Sciatic nerve (tissue), 2 donors: Measurements from ENCODE around the gene IGF2BP2. TPM values are rescaled to one million over a fixed set of nuclear protein-coding genes. Genes with fewer than 3 reads are reported as not detected.
"Not testable (repeated sequence)": the region's sequence is repeated elsewhere in the genome, so short reads cannot be mapped to it uniquely, and the experiment has no call there.

Experiments used
- ATAC-seq: fragments of 200-7000 bp; cut with Tn5 transposase; one replicate; pipeline ENCODE4 v1.9.1; 2020; ENCODE audit warnings: mild to moderate bottlenecking, moderate library complexity
- DNase-seq: peaks from one replicate; pipeline ENCODE4 v3.0.0-alpha.2; 2020; ENCODE audit warnings: low spot score
- intact Hi-C: fragments of 100-400 bp; cut with DNase I; formaldehyde crosslinking; loops from one replicate; pipeline ENCODE4 v1.14.2; 2022
- total RNA-seq: library from RNA; stranded (reverse); fragmentation: NEBNext Ultra II Directional; extraction: Animal tissue kit (Norgen Biotek cat#: 25700); gene quantifications from one replicate; pipeline ENCODE4 v1.2.1, GENCODE V29; 2021
- donor health status: DM: no; HTN: no; CAD: no.
- donor health status: DM: no; HTN: no; CAD: no.

Gene IGF2BP2
- total RNA-seq, 1 donor from 2014 or later = 52.2 TPM

DNA sequence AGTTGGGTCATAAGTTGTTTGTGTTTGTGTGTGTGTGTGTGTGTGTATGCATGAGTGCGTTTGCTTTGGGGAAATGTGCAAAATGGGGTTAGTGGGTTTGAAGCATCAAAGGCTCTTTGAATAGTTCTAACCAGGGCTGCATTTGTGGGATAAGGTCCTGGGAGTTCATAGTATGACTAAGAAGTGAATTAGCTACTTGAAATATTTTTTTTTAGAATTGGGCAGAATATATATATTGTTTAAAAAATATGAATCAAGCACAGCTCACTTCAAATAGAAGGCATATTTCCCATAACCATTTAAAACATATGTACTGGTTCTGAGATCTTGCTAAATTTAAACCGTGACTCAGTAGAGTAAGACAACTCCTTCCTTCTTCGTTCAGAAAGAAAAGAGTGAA is 43.1 kb downstream of the IGF2BP2 start:
- DNase-seq (no peak), ATAC-seq (no peak)
- intact Hi-C loops = no loop called here

- intact Hi-C loops = no loop called here
- ATAC-seq = no peak
- no peak for DNase-seq
Measured at GRCh38 chr3:185779461-185779860, 45.4 kb downstream of the IGF2BP2 start.

DNA sequence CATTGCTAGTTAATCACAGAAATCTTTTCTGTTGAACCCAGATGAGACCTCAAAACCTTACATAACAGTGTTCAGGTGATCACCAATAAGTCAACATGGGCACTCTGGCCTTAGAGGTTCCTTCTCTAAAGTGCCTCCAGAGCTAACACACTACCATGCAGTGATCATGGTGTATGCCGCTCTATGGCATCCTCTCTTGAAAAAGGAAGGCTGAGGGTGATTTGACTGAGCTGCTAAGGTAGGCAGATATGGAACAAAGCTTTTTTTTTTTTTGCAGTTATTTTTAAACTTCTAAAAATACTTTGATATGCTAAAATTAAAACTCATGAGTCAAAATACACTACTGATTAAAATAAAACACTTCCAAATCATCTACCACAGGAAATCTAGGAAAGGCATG is 46.0 kb downstream of the IGF2BP2 start:
- no peak for ATAC-seq
- DNase-seq = no peak
- intact Hi-C loops = no loop called here

DNA sequence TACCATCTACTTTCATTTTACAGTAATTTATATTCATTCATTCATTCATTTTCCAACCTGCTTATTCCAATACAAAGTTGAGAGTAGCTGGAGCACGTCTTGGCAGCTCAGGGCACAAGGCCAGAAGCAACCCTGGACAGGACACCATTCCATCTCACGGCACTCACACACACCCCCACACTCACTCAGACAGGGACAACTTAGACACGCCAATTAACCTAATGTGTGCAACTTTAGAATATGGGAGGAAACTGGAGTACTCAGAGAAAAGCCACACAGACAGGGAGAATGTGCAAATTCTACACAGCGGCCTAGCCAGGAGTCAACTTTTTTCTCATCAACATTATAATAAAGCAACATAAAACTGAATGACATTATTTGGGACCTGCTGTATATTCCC is 46.7 kb downstream of the IGF2BP2 start:
- intact Hi-C loops = no loop called here
- no peak for ATAC-seq
- no peak for DNase-seq

DNA sequence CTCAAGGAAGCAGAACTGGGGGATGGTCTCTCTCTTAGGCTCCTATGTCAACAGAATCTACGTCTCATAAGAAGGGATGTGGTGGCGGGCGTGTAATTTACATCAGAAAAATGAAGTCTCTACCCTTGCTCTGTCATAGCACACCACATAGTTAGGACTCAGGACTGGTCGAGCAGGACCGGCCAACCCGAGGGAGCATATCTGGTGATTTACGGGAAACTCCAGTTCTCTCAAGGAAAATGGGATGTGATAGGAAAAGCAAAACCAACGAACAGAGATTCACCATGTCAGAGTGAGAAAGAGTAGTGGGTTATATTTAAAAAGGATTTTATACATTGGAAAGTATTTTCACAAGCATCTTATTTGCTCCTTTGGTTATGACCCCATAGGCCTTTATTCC is 54.7 kb downstream of the IGF2BP2 start:
- intact Hi-C loops = no loop called here
- DNase-seq (no peak), ATAC-seq (no peak)

DNA sequence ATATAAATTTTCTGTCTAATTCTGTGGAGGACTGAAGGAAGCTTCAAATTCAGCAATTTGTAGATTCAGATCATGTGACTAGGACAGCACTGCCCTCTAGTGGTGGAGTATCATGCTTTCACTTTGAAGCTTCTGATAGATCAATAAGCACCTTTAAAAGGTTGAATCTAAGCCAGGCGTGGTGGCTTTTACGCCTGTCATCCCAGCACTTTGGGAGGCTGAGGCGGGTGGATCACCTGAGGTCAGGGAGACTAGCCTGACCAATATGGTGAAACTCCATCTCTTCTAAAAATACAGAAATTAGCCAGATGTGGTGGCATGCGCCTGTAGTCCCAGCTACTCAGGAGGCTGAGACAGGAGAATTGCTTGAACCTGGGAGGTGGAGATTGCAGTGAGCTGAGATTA is 56.3 kb downstream of the IGF2BP2 start:
- intact Hi-C loops = not testable (repeated sequence)
- peak; percentile 65 for DNase-seq

DNA sequence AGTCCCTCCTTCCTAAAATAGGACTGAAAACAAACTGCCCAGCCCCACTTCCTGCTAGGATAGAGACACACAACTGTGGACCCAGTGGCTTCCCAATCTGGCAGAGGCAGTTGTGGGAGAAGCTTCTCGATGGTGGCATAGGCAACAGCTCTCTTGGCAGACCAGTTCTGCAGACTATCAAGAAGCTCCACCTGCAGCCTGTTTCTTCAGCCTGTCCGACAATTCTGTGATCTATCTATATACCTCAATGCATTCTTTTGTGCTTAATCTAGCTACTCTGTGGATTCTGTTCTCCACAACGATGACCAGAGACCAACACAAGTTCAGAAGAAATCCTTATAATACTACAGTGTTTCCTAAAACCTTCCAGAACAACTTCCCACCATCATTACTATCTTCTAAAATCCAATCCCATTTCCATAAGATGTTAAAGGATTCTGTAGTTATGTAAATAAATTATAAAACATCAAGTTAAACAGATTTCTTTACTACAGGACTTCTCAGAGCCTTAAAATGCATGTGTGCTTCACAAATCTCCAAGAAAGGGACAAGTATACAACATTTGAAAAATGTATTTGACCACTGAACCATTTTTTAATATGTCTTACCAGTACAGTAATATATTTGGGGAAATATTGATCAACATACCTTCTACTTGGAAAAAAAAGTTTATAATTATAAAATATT is 57.7 kb downstream of the IGF2BP2 start:
- no peak for ATAC-seq
- no peak for DNase-seq
- intact Hi-C loops = no loop called here

More for the DNA sequence above, 56.3 kb downstream of the IGF2BP2 start:
- not testable (repeated sequence) for ATAC-seq

DNA sequence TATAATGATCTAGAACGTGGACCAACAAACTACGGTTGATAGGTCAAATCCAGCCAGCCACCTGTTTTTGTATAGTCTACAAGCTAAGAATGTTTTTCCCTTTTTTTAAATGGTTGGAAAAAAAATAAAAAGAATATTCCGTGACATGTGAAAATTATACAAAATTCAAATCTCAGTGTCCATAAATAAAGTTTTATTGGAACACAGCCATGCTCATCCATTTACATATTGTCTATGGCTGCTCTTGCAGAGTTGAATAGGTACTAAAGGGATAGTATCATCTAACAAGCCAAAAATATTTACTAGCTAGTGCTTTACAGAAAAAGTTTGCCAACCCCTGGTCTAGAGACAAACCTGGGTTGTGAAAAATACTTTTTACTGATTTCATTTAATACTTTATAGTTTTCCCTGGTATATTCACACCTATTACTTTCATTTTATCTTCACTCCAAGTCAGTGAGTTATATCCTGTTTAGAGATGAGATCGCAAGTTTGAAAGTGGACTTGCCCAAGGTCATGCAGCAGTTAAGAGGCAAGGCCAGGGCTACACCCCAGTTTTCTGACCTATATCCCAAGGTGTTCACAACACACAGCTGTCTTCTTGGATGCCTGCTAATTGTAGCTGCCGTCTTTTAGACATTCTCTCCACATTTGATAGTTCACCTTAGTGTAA is 58.4 kb downstream of the IGF2BP2 start:
- DNase-seq = no peak
- no peak for ATAC-seq
- intact Hi-C loops = no loop called here

- DNase-seq (no peak), ATAC-seq (peak; percentile 42)
- intact Hi-C loops = no loop called here
Measured at GRCh38 chr3:185764980-185765370, 59.9 kb downstream of the IGF2BP2 start.

GRCh38 chr3:185764163-185764979 is 60.5 kb downstream of the IGF2BP2 start:
- DNase-seq = peak; percentile 63

GRCh38 chr3:185763347-185764005 is 61.4 kb downstream of the IGF2BP2 start:
- DNase-seq (no peak), ATAC-seq (no peak)
- intact Hi-C loops = no loop called here

More at GRCh38 chr3:185764163-185764979, 60.5 kb downstream of the IGF2BP2 start:
- ATAC-seq = peak; percentile 88
- intact Hi-C loops = no loop called here

GRCh38 chr3:185760550-185760949 is 64.3 kb downstream of the IGF2BP2 start:
- DNase-seq (no peak), ATAC-seq (peak; percentile 20)
- intact Hi-C loops = no loop called here

DNA sequence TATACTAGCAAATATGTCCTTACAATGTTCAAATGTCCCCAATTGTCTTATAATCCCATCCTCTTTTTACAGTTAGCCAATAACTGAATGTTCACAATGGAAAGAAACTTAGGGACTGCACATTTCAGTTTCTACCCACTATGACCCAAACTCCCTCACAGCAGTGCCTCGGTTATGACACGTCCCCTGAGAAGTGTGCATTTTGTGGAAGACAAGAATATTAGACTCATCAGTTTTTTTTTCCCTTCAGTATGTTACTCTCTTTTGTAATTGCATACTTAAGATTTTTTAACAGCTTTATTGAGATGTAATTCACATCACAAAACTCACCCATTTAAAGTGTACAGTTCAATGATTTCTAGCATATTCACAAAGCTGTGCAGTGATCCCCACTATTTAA is 64.8 kb downstream of the IGF2BP2 start:
- intact Hi-C loops = no loop called here

GRCh38 chr3:185759512-185759911 is 65.3 kb downstream of the IGF2BP2 start:
- ATAC-seq = no peak
- no peak for DNase-seq
- intact Hi-C loops = no loop called here

More for the DNA sequence above, 64.8 kb downstream of the IGF2BP2 start:
- no peak for DNase-seq
- ATAC-seq = no peak

- intact Hi-C loops = no loop called here
- DNase-seq (no peak), ATAC-seq (no peak)
Measured at GRCh38 chr3:185758912-185759311, 65.9 kb downstream of the IGF2BP2 start.

- intact Hi-C loops = no loop called here
Measured at GRCh38 chr3:185757176-185757575, 67.7 kb downstream of the IGF2BP2 start.

DNA sequence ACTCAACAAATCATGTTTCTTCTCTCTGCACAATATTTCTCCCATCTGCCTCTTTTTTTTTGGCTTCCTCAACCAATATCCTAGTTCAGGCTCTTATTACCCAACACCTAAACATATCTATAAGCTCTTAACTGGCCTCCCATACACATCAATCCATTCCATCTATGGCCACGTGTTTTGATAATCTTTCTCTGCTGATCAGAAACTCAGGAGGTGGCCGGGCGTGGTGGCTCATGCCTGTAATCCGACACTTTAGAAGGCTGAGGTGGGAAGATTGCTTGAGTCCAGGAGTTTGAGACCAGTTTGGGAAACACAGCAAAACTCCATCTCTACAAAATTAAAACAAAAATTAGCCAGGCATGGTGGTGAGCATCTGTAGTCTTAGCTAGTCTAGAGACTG is 68.4 kb downstream of the IGF2BP2 start:
- intact Hi-C loops = no loop called here
- no peak for ATAC-seq

More at GRCh38 chr3:185757176-185757575, 67.7 kb downstream of the IGF2BP2 start:
- no peak for DNase-seq
- ATAC-seq = no peak

GRCh38 chr3:185754920-185755319 is 69.9 kb downstream of the IGF2BP2 start:
- ATAC-seq = no peak
- no peak for DNase-seq
- intact Hi-C loops = no loop called here

More for the DNA sequence above, 68.4 kb downstream of the IGF2BP2 start:
- DNase-seq = no peak

- ATAC-seq (no peak), DNase-seq (no peak)
- intact Hi-C loops = no loop called here
Measured at GRCh38 chr3:185753354-185753753, 71.5 kb downstream of the IGF2BP2 start.
